H1 (cell line): ENCODE measurements around the gene KLHDC4. TPM values are rescaled to one million over a fixed set of nuclear protein-coding genes. Genes with fewer than 3 reads are reported as not detected.

Experiments
- BRCA1 ChIP-seq: IDR thresholded peaks from 2 replicates; pipeline ENCODE4 v1.6.1; 2012; ENCODE audit warnings: low read depth, low read length, improper control_type of control experiment
- SIRT6 ChIP-seq: IDR thresholded peaks from one replicate; pipeline ENCODE4 v1.7.1; 2012; ENCODE audit warnings: low read length, inconsistent platforms
- polyA plus RNA-seq, 7 experiments: library from polyadenylated mRNA; depleted of rRNA in 3 of 7; stranded (reverse) in 5 of 7; unstranded in 2 of 7; fragments of >200 nt in 5 of 7; fragments of 200-250 nt in 2 of 7; gene quantifications; 1 replicate in 5 of 7; 2 replicates in 1 of 7; 4 replicates in 1 of 7; pipeline versions ENCODE4 v1.2.1 to v1.2.3, GENCODE V29; 2011 to 2013; ENCODE audit warnings: missing spikeins in 2 of 7, mixed read lengths in 2 of 7
- total RNA-seq: library from RNA; stranded (reverse); fragmentation: NEBNext Ultra II Directional; extraction: Animal tissue kit (Norgen Biotek cat#: 25700); gene quantifications from 2 replicates; pipeline ENCODE4 v1.2.1, GENCODE V29; 2021

Gene KLHDC4
- total and polyA plus RNA-seq, 2 of the 8 experiments (the other 6 are each of a cell fraction or from before 2014, with no cell fraction given), result 23.7 to 63.9 TPM

GRCh38 chr16:87677830-87678229, 88.0 kb downstream of the KLHDC4 start (continued):
- no peak for TF ChIP-seq BRCA1
- no peak for TF ChIP-seq SIRT6
